ENCODE data around the gene CPNE5. TPM values are rescaled to one million over a fixed set of nuclear protein-coding genes. Genes with fewer than 3 reads are reported as not detected.
A peak's percentile ranks its signal among the peaks of the same experiment; 100 is the strongest.

Gene CPNE5
- total and polyA plus RNA-seq, 7 experiments from 2014 or later = 0.09 to 5.1 (median 1.3) TPM; not detected in 1

DNA sequence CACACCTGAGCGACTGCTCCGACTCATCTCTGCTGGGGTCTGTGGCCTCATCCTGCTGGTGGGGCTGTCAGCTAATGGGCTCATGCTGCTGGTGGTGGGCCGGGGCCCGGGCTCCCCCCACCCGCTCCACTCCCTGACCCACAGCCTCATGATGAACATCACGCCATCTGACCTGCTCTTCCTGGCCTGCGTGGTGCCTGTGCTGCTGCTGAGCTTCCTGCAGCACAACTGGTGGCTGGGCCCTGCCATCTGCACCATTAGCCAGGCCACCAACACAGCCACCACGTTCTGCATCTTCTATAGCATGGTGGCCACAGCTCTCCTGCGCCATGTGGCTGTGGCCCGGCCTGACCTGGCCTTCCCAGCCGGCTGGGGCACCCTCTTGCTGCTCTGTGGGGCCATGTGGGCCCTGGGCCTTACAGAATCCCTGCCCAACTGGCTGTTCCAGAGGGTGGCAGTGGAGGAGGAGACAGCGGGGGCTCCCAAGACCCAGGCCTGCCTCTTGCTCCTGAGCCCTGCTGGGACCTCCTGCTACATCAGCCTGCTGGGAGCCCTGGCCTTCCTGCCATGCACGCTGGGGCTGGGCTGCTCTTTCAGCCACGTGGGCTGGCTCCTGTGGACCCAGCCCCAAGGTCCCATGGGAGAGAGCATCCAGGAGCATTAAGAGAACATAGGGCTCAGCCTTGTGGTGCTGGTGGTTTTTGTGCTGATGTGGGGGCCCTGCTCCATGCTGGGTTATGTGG lies 102.0 kb downstream of the CPNE5 start:
- no peak overlapping the region for H3K27ac ChIP-seq (ENCODE audit: low read depth, low read length)
- Mint-ChIP-seq H3K9me3 (peaks cover 0 to 2% (median 0%) of the 10 kb centered on the region in 11 donors), H3K4me3 (peak overlapping the region in 1 of 10 donors; percentile 15), H3K27ac (no peak overlapping the region), H3K4me1 (peaks cover 0 to 35% (median 7%) of the 10 kb centered on the region in 7 donors), H3K36me3 (no peaks in the 10 kb centered on the region), H3K27me3 (peaks cover 0 to 4% (median 0%) of the 10 kb centered on the region in 5 donors)
- H3K9me3 ChIP-seq (ENCODE audit: control insufficient read depth in 2 of 3, low read length in 3 of 3) = no peaks in the 10 kb centered on the region
- ChIA-PET POLR2A (no interaction called here), CTCF (interaction anchor here (0.6 kb wide), 1 partner anchor 29 kb away, joined by 4 read pairs; no protein-coding TSS in a partner anchor)
- ATAC-seq = no peak
- intact Hi-C loops (cut with micrococcal nuclease) = no loop called here
- H3K4me1 ChIP-seq (ENCODE audit: control insufficient read depth in 2 of 2, insufficient read depth in 2 of 2, low read length in 2 of 2) = peaks cover 0 to 5% of the 10 kb centered on the region in 2 donors
- no peaks in the 10 kb centered on the region for H3K27me3 ChIP-seq (ENCODE audit: control insufficient read depth in 2 of 2, insufficient read depth in 2 of 2, low read length in 2 of 2)
- H3K4me3 ChIP-seq (ENCODE audit: low read length) = no peak overlapping the region
- H3K36me3 ChIP-seq (ENCODE audit: control insufficient read depth in 2 of 3, insufficient read depth in 3 of 3, low read length in 3 of 3) = no peaks in the 10 kb centered on the region
- no peak for DNase-seq

DNA sequence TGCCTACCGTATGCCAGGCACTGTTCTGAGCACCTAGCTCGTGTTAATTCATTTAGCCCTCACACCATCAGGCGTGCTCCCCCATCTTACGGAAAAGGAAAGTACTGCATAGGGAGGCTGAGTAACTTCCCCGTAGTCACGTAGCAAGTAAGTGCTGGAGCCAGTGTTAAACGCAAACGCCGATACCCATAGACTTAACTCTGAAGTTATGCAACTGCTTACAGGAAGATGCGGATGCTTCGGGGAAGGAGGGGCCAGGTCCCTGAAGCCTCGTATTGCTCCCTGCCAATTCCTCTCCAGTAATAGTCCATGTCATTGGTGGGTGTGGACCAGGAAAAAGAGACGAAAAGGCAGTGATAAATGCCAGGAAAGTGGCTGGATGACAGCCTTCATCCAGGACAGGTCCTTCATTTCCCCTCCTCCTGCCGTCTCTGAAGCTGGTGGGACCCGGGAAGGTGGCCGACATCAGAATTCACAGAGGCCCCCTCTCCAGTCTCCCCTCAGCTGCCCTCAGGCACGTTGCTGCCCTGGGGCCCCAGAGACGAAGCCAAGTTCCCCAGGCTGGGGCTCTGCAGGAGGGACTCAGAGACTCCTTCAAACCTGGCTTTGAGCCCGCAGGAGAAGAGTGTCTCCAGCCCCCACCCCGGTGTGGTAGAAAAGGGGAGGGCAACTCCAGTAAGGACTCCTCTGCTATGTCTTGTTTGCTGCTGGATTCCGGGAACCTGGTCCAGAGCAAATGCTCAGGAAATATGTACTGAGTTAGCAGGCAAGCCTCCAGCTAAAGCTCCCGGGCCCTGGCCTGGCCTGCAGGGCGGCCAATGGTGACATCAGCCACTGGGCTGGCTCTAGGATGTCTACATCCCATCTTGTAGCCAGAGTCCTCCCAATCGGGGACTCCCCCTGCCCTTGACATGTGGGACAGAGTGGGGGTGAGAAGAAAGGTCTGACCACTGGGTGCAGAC lies 103.9 kb downstream of the CPNE5 start:
- Mint-ChIP-seq H3K27me3 (peaks cover 0 to 4% (median 0%) of the 10 kb centered on the region in 5 donors), H3K27ac (peak overlapping the region in 5 of 9 donors; percentile 15 to 85 (median 59)), H3K9me3 (peaks cover 0 to 2% (median 0%) of the 10 kb centered on the region in 11 donors), H3K4me1 (peaks cover 0 to 34% (median 7%) of the 10 kb centered on the region in 7 donors), H3K36me3 (no peaks in the 10 kb centered on the region), H3K4me3 (peak overlapping the region; percentile 29 to 79 (median 58))
- no peaks in the 10 kb centered on the region for H3K36me3 ChIP-seq (ENCODE audit: control insufficient read depth in 2 of 3, insufficient read depth in 3 of 3, low read length in 3 of 3)
- no peaks in the 10 kb centered on the region for H3K9me3 ChIP-seq (ENCODE audit: control insufficient read depth in 2 of 3, low read length in 3 of 3)
- H3K27ac ChIP-seq (ENCODE audit: low read depth, low read length) = no peak overlapping the region
- intact Hi-C loops (cut with micrococcal nuclease) = loop anchor here in 1 of 2 donors (2.0 kb wide), 1 partner anchor 23 kb away; no protein-coding TSS in a partner anchor
- H3K4me1 ChIP-seq (ENCODE audit: control insufficient read depth in 2 of 2, insufficient read depth in 2 of 2, low read length in 2 of 2) = peaks cover 0 to 5% of the 10 kb centered on the region in 2 donors
- H3K27me3 ChIP-seq (ENCODE audit: control insufficient read depth in 2 of 2, insufficient read depth in 2 of 2, low read length in 2 of 2) = no peaks in the 10 kb centered on the region
- CTCF ChIA-PET = interaction anchor here (0.5 to 1.1 kb wide), 3 partner anchors 11 to 110 kb away, joined by 3 to 8 read pairs (median 4); no protein-coding TSS in a partner anchor
- H3K4me3 ChIP-seq (ENCODE audit: low read length) = no peak overlapping the region
- peak in 5 of 9 donors; percentile 11 to 39 (median 15) for DNase-seq
- POLR2A ChIA-PET = no interaction called here
- peak; percentile 93 for ATAC-seq

DNA sequence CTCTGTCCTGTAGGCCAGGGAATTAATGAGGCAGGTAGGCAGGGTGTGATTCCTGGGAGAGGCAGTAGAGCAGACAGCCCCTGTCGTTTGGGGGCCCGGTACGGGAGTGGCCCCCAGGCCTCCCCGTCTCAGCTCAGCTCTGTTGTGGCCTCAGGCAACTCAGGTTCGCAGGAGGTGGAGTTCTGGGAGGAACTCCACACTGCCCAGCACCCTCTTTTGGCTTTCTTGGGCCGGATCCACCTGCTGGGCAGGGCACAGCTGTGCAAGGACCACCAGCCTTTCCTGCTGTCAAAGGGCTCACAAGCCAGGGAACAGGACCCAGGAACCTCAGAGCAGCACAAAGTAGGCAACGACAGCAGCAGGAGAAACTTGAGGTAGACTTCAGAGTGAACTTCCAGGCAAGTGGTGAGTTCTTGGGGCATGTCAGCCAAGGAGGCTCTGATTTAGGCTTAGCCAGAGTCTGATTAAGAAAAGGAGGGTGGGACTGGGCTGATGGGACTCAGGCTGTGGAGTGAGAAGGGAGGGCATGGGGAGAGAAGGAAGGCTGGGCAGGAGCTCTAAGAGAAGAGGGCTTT lies 104.7 kb downstream of the CPNE5 start:
- Mint-ChIP-seq H3K4me1 (peaks cover 0 to 32% (median 7%) of the 10 kb centered on the region in 7 donors), H3K9me3 (peaks cover 0 to 2% (median 0%) of the 10 kb centered on the region in 11 donors), H3K36me3 (no peaks in the 10 kb centered on the region), H3K4me3 (peak overlapping the region in 8 of 10 donors; percentile 43 to 79 (median 58)), H3K27ac (peak overlapping the region in 5 of 9 donors; percentile 15 to 85 (median 59)), H3K27me3 (peaks cover 0 to 4% (median 0%) of the 10 kb centered on the region in 5 donors)
- H3K27me3 ChIP-seq (ENCODE audit: control insufficient read depth in 2 of 2, insufficient read depth in 2 of 2, low read length in 2 of 2) = no peaks in the 10 kb centered on the region
- H3K27ac ChIP-seq (ENCODE audit: low read depth, low read length) = no peak overlapping the region
- no peaks in the 10 kb centered on the region for H3K9me3 ChIP-seq (ENCODE audit: control insufficient read depth in 2 of 3, low read length in 3 of 3)
- peaks cover 0 to 5% of the 10 kb centered on the region in 2 donors for H3K4me1 ChIP-seq (ENCODE audit: control insufficient read depth in 2 of 2, insufficient read depth in 2 of 2, low read length in 2 of 2)
- ChIA-PET POLR2A (no interaction called here), CTCF (interaction anchor here (1.1 kb wide), 1 partner anchor 10 kb away, joined by 4 read pairs; no protein-coding TSS in a partner anchor)
- DNase-seq (no peak), ATAC-seq (peak; percentile 1)
- intact Hi-C loops (cut with micrococcal nuclease) = loop anchor here in 1 of 2 donors (2.0 kb wide), 1 partner anchor 24 kb away; no protein-coding TSS in a partner anchor
- no peak overlapping the region for H3K4me3 ChIP-seq (ENCODE audit: low read length)
- H3K36me3 ChIP-seq (ENCODE audit: control insufficient read depth in 2 of 3, insufficient read depth in 3 of 3, low read length in 3 of 3) = no peaks in the 10 kb centered on the region

DNA sequence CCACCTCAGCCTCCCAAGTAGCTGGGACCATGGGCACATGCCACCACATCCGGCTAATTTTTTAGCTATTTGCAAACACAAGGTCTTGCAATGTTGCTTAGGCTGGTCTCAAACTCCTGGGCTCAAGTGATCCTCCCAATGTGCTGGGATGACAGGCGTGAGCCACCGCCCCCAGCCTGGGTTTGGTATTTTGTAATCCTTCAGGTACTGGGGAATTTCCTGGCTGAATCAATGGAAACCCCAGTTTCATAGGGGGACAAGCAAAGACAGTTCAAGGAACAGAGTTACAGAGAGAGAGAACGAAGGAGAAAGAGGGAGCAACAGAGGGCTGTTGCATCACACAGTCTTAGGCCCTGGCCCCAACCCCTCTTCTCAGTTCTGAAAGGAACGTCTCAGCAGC lies 105.9 kb downstream of the CPNE5 start:
- no peaks in the 10 kb centered on the region for H3K27me3 ChIP-seq (ENCODE audit: control insufficient read depth in 2 of 2, insufficient read depth in 2 of 2, low read length in 2 of 2)
- intact Hi-C loops (cut with micrococcal nuclease) = no loop called here
- no peak overlapping the region for H3K27ac ChIP-seq (ENCODE audit: low read depth, low read length)
- Mint-ChIP-seq H3K27me3 (peaks cover 0 to 4% (median 0%) of the 10 kb centered on the region in 5 donors), H3K4me3 (no peak overlapping the region), H3K27ac (no peak overlapping the region), H3K36me3 (no peaks in the 10 kb centered on the region), H3K9me3 (peaks cover 0 to 2% (median 0%) of the 10 kb centered on the region in 11 donors), H3K4me1 (peaks cover under 1 to 39% (median 7%) of the 10 kb centered on the region in 7 donors)
- no peaks in the 10 kb centered on the region for H3K9me3 ChIP-seq (ENCODE audit: control insufficient read depth in 2 of 3, low read length in 3 of 3)
- DNase-seq (no peak), ATAC-seq (no peak)
- ChIA-PET POLR2A (interaction anchor here (0.6 kb wide), 1 partner anchor 1832 kb away, joined by 3 read pairs; no protein-coding TSS in a partner anchor), CTCF (interaction anchor here (0.6 to 1.2 kb wide), 2 partner anchors 26 to 127 kb away, joined by 3 to 5 read pairs; no protein-coding TSS in a partner anchor)
- H3K4me3 ChIP-seq (ENCODE audit: low read length) = no peak overlapping the region
- peaks cover 0 to 5% of the 10 kb centered on the region in 2 donors for H3K4me1 ChIP-seq (ENCODE audit: control insufficient read depth in 2 of 2, insufficient read depth in 2 of 2, low read length in 2 of 2)
- no peaks in the 10 kb centered on the region for H3K36me3 ChIP-seq (ENCODE audit: control insufficient read depth in 2 of 3, insufficient read depth in 3 of 3, low read length in 3 of 3)

DNA sequence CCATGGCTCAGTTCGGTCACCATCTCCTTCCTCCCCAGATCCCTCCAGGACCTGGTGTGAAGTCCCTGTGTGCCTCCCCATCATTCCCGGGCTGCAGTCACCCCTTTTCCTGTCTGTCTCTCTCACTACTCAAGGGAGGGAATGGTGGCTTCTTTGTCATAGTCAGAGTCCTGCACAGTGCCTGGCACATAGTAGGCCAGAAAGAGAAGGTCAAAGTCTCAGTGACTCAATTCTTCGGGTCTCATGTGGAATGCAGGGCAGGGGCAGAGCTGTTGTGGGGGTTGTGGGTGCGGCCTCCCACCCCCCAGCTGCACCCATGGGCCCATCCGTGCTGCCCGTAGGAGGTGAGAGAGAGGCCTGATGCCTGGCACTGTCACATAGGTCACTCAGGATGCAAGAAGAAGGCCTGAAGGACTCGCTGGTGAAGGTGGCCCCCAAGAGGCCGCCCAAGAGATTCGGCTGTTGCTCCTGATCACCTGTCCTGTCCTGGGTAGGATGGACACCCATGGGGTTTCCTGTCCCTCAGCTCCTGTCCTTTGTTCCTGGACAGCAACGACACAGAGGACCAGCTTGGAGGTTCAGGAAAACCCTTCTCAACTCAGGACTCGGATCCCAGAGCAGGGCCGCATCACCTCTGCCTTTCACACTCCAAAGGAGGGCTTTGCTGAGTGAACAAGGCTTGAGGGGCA lies 107.5 kb downstream of the CPNE5 start:
- Mint-ChIP-seq H3K36me3 (no peaks in the 10 kb centered on the region), H3K27ac (no peak overlapping the region), H3K4me1 (peaks cover 9 to 47% (median 15%) of the 10 kb centered on the region in 7 donors), H3K9me3 (peaks cover 0 to 4% (median 0%) of the 10 kb centered on the region in 11 donors), H3K4me3 (no peak overlapping the region), H3K27me3 (peaks cover 0 to 4% (median 0%) of the 10 kb centered on the region in 5 donors)
- ChIA-PET CTCF (no interaction called here), POLR2A (no interaction called here)
- Histone ChIP-seq H3K27ac (ENCODE audit: low read depth, low read length) (no peak overlapping the region), H3K4me1 (ENCODE audit: control insufficient read depth in 2 of 2, insufficient read depth in 2 of 2, low read length in 2 of 2) (peaks cover 5% of the 10 kb centered on the region in 2 donors), H3K9me3 (ENCODE audit: control insufficient read depth in 2 of 3, low read length in 3 of 3) (no peaks in the 10 kb centered on the region), H3K4me3 (ENCODE audit: low read length) (no peak overlapping the region), H3K36me3 (ENCODE audit: control insufficient read depth in 2 of 3, insufficient read depth in 3 of 3, low read length in 3 of 3) (no peaks in the 10 kb centered on the region), H3K27me3 (ENCODE audit: control insufficient read depth in 2 of 2, insufficient read depth in 2 of 2, low read length in 2 of 2) (no peaks in the 10 kb centered on the region)
- DNase-seq (no peak), ATAC-seq (no peak)
- intact Hi-C loops (cut with micrococcal nuclease) = no loop called here

Measured in naive thymus-derived CD4-positive, alpha-beta T cell (primary cell).